GM12892 (cell line): ENCODE measurements around the gene DOCK9.

Source experiments
- POLR2A ChIP-seq: IDR thresholded peaks from 2 replicates; pipeline ENCODE4 v1.6.1; 2011; ENCODE audit warnings: low read depth, low read length, control low read depth
- POLR2AphosphoS5 ChIP-seq: IDR thresholded peaks from 2 replicates; pipeline ENCODE4 v1.6.1; 2011; ENCODE audit warnings: low read depth, low read length, control low read depth

DNA sequence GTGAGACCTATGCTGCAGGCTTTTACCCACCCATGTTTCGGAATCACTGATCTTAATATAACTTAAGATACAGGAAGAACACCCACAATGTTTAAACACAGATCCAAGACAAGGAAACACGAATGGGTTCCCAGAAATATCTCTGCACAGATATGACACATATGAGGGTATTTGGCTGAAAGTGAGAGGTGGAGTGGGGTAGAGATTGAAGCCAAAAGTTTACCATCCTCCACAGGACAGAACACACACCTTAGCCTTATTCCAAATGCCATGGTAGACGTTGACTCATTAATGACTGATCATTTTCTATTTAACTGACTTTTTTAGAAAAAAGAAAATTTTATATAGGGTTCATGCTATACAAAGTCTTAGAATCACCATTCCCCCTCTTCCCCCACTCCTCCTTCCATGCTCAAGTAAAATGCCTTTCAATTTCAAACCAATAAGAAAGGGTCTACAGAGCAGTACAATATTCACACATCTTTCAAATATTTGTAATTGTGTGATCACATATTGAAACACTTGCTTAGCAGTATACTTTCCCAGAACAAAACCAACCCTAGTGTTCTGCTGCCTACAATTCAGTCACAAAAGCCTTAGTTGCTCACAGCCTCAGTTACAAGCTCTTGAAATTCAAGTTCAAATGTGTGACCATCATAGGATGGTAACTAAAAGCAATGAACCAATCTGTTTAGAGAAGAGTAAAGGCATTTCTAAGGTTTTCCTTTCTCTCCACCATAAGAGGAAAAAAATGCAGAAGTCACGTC lies 11.8 kb upstream of the DOCK9 start:
- no peak for TF ChIP-seq POLR2AphosphoS5
- no peak for TF ChIP-seq POLR2A
